Measurements from ENCODE around the gene CA5B. TPM values are rescaled to one million over a fixed set of nuclear protein-coding genes. Genes with fewer than 3 reads are reported as not detected.
A peak's percentile ranks its signal among the peaks of the same experiment; 100 is the strongest.

The CA5B gene
- total RNA-seq, 1 donor from 2014 or later, result 7.5 TPM

GRCh38 chrX:15761564-15762191 lies 23.6 kb downstream of the CA5B start:
- Mint-ChIP-seq H3K4me1 (ENCODE audit: low read depth) (no peaks in the 10 kb centered on the region), H3K27me3 (ENCODE audit: low read depth) (peaks cover 2% of the 10 kb centered on the region), H3K27ac (ENCODE audit: unreplicated experiment) (no peak overlapping the region), H3K4me3 (ENCODE audit: unreplicated experiment) (no peak overlapping the region), H3K36me3 (ENCODE audit: low read depth) (no peaks in the 10 kb centered on the region), H3K9me3 (ENCODE audit: low read depth) (no peaks in the 10 kb centered on the region)
- TF ChIP-seq, protein P1, sequence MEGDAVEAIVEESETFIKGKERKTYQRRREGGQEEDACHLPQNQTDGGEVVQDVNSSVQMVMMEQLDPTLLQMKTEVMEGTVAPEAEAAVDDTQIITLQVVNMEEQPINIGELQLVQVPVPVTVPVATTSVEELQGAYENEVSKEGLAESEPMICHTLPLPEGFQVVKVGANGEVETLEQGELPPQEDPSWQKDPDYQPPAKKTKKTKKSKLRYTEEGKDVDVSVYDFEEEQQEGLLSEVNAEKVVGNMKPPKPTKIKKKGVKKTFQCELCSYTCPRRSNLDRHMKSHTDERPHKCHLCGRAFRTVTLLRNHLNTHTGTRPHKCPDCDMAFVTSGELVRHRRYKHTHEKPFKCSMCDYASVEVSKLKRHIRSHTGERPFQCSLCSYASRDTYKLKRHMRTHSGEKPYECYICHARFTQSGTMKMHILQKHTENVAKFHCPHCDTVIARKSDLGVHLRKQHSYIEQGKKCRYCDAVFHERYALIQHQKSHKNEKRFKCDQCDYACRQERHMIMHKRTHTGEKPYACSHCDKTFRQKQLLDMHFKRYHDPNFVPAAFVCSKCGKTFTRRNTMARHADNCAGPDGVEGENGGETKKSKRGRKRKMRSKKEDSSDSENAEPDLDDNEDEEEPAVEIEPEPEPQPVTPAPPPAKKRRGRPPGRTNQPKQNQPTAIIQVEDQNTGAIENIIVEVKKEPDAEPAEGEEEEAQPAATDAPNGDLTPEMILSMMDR (IDR thresholded peaks at IDR 0.05), result peak; percentile 91
- no peak for DNase-seq (ENCODE audit: low spot score)

GRCh38 chrX:15769300-15769954 lies 31.4 kb downstream of the CA5B start:
- Mint-ChIP-seq H3K4me3 (ENCODE audit: unreplicated experiment) (no peak overlapping the region), H3K36me3 (ENCODE audit: low read depth) (peaks cover 4% of the 10 kb centered on the region), H3K4me1 (ENCODE audit: low read depth) (peaks cover 5% of the 10 kb centered on the region), H3K9me3 (ENCODE audit: low read depth) (peaks cover 3% of the 10 kb centered on the region), H3K27ac (ENCODE audit: unreplicated experiment) (no peak overlapping the region), H3K27me3 (ENCODE audit: low read depth) (peaks cover 3% of the 10 kb centered on the region)
- no peak for DNase-seq (ENCODE audit: low spot score)
- TF ChIP-seq, protein P1 (IDR thresholded peaks at IDR 0.05), result no peak

GRCh38 chrX:15781961-15782699 lies 44.1 kb downstream of the CA5B start:
- TF ChIP-seq, protein P1 (IDR thresholded peaks at IDR 0.05), result no peak
- no peak overlapping the region for H3K27ac Mint-ChIP-seq (ENCODE audit: unreplicated experiment)
- H3K9me3 Mint-ChIP-seq (ENCODE audit: low read depth), result no peaks in the 10 kb centered on the region
- no peaks in the 10 kb centered on the region for H3K27me3 Mint-ChIP-seq (ENCODE audit: low read depth)
- H3K4me1 Mint-ChIP-seq (ENCODE audit: low read depth), result no peaks in the 10 kb centered on the region
- no peak overlapping the region for H3K4me3 Mint-ChIP-seq (ENCODE audit: unreplicated experiment)
- no peaks in the 10 kb centered on the region for H3K36me3 Mint-ChIP-seq (ENCODE audit: low read depth)
- no peak for DNase-seq (ENCODE audit: low spot score)

DNA sequence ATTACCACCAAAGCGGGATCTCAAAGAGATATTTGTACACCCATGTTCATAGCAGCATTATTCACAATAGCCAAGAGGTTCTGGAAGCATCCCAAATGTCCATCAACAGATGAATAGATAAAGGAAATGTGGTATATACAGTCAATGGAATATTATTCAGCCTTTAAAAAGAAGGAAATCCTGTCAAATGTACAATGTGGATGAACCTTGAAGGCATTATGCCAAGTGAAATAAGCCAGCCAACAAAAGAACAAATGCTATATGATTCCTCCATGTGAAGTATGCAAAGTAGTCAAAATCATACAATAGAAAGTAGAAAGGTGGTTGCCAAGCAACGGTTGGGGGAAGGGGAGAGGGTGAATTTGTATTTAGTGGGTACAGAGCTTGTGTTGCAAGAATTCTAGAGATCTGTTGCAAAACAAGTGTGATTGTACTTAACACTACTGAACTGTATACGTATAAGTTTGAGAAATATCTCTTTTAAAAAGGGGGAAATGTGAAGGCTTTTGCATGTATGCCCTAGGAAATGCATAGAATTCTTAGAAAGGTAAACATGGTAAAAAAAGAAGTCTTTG lies 47.2 kb downstream of the CA5B start:
- Mint-ChIP-seq H3K27ac (ENCODE audit: unreplicated experiment) (no peak overlapping the region), H3K9me3 (ENCODE audit: low read depth) (no peaks in the 10 kb centered on the region), H3K27me3 (ENCODE audit: low read depth) (no peaks in the 10 kb centered on the region), H3K4me3 (ENCODE audit: unreplicated experiment) (no peak overlapping the region), H3K4me1 (ENCODE audit: low read depth) (no peaks in the 10 kb centered on the region), H3K36me3 (ENCODE audit: low read depth) (no peaks in the 10 kb centered on the region)
- DNase-seq (ENCODE audit: low spot score), result no peak
- TF ChIP-seq, protein P1 (IDR thresholded peaks at IDR 0.05), result no peak

DNA sequence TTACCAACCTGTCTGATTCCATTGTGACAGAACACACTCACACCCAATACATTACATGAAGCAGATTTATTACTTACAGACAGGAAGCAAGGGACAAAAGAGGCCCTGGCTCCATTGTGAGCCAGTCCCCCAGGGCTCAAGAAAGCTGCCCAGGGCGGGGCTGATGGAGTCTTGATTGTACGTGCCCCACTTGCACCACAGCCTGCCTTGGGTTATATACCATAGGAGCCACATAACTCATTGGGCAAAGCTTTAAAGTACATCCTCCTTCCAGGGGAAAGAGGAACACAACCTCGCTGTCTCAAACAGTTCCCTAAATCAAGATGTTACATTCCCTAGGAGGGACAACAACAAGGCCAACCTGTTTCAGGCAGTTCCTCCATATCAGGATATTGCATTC lies 48.8 kb downstream of the CA5B start:
- Mint-ChIP-seq H3K4me1 (ENCODE audit: low read depth) (no peaks in the 10 kb centered on the region), H3K4me3 (ENCODE audit: unreplicated experiment) (no peak overlapping the region), H3K27ac (ENCODE audit: unreplicated experiment) (no peak overlapping the region), H3K9me3 (ENCODE audit: low read depth) (no peaks in the 10 kb centered on the region), H3K36me3 (ENCODE audit: low read depth) (no peaks in the 10 kb centered on the region), H3K27me3 (ENCODE audit: low read depth) (no peaks in the 10 kb centered on the region)
- DNase-seq (ENCODE audit: low spot score), result no peak
- TF ChIP-seq, protein P1 (IDR thresholded peaks at IDR 0.05), result no peak

Measured in chondrocyte (in vitro differentiated cells).